ENCODE measurements around the gene NAA16. TPM values are rescaled to one million over a fixed set of nuclear protein-coding genes. Genes with fewer than 3 reads are reported as not detected.
"Not testable (repeated sequence)": the region's sequence is repeated elsewhere in the genome, so short reads cannot be mapped to it uniquely, and the experiment has no call there.

The NAA16 gene
- total RNA-seq, 1 experiment from 2014 or later, result 27.1 TPM

GRCh38 chr13:41402691-41403511 lies 91.8 kb downstream of the NAA16 start:
- Histone ChIP-seq H3K27me3 (no peaks in the 10 kb centered on the region), H3K27ac (no peak overlapping the region), H3K9me3 (replicated peaks) (no peaks in the 10 kb centered on the region), H3K4me1 (no peaks in the 10 kb centered on the region), H3K36me3 (no peaks in the 10 kb centered on the region), H3K4me3 (no peak overlapping the region; the same call in 1 of the 2 replicates)
- DNase-seq, result peak; percentile 10 to 36

GRCh38 chr13:41403983-41404382 lies 92.9 kb downstream of the NAA16 start:
- Histone ChIP-seq H3K27ac (no peak overlapping the region), H3K4me3 (no peak overlapping the region), H3K9me3 (replicated peaks) (no peaks in the 10 kb centered on the region), H3K27me3 (no peaks in the 10 kb centered on the region), H3K4me1 (no peaks in the 10 kb centered on the region), H3K36me3 (no peaks in the 10 kb centered on the region)
- no peak for DNase-seq

GRCh38 chr13:41405367-41405766 lies 94.3 kb downstream of the NAA16 start:
- Histone ChIP-seq H3K9me3 (replicated peaks) (no peaks in the 10 kb centered on the region), H3K27ac (no peak overlapping the region), H3K27me3 (no peaks in the 10 kb centered on the region), H3K36me3 (no peaks in the 10 kb centered on the region), H3K4me1 (no peaks in the 10 kb centered on the region), H3K4me3 (no peak overlapping the region)
- DNase-seq, result no peak

GRCh38 chr13:41407380-41407779 lies 96.3 kb downstream of the NAA16 start:
- no peak overlapping the region for H3K4me3 ChIP-seq
- no peak overlapping the region for H3K27ac ChIP-seq
- H3K27me3 ChIP-seq, result no peaks in the 10 kb centered on the region
- H3K9me3 ChIP-seq (replicated peaks), result no peaks in the 10 kb centered on the region
- H3K4me1 ChIP-seq, result no peaks in the 10 kb centered on the region
- no peaks in the 10 kb centered on the region for H3K36me3 ChIP-seq
- no peak for DNase-seq

GRCh38 chr13:41408121-41408520 lies 97.1 kb downstream of the NAA16 start:
- Histone ChIP-seq H3K9me3 (replicated peaks) (no peaks in the 10 kb centered on the region), H3K4me1 (no peaks in the 10 kb centered on the region), H3K36me3 (no peaks in the 10 kb centered on the region), H3K4me3 (no peak overlapping the region), H3K27me3 (no peaks in the 10 kb centered on the region), H3K27ac (no peak overlapping the region)
- no peak for DNase-seq

- DNase-seq, result no peak
- Histone ChIP-seq H3K27ac (no peak overlapping the region), H3K9me3 (replicated peaks) (no peaks in the 10 kb centered on the region)
These were observed 97.7 kb downstream of the NAA16 start for GRCh38 chr13:41408746-41409145.

GRCh38 chr13:41409611-41410010 lies 98.5 kb downstream of the NAA16 start:
- Histone ChIP-seq H3K36me3 (no peaks in the 10 kb centered on the region), H3K27ac (no peak overlapping the region), H3K27me3 (no peaks in the 10 kb centered on the region), H3K4me1 (no peaks in the 10 kb centered on the region), H3K9me3 (replicated peaks) (no peaks in the 10 kb centered on the region), H3K4me3 (no peak overlapping the region)
- no peak for DNase-seq

More at GRCh38 chr13:41408746-41409145, 97.7 kb downstream of the NAA16 start:
- no peak overlapping the region for H3K4me3 ChIP-seq
- no peaks in the 10 kb centered on the region for H3K36me3 ChIP-seq
- H3K27me3 ChIP-seq, result no peaks in the 10 kb centered on the region
- H3K4me1 ChIP-seq, result no peaks in the 10 kb centered on the region

- H3K27me3 ChIP-seq, result no peaks in the 10 kb centered on the region
- no peaks in the 10 kb centered on the region for H3K4me1 ChIP-seq
- H3K4me3 ChIP-seq, result no peak overlapping the region
- H3K9me3 ChIP-seq (replicated peaks), result no peaks in the 10 kb centered on the region
- DNase-seq, result no peak
- H3K36me3 ChIP-seq, result no peaks in the 10 kb centered on the region
- H3K27ac ChIP-seq, result no peak overlapping the region
These were observed 100.0 kb downstream of the NAA16 start for GRCh38 chr13:41411060-41411459.

- Histone ChIP-seq H3K36me3 (no peaks in the 10 kb centered on the region), H3K4me1 (no peaks in the 10 kb centered on the region), H3K4me3 (no peak overlapping the region)
These were observed 100.5 kb downstream of the NAA16 start for GRCh38 chr13:41411522-41411921.

GRCh38 chr13:41413872-41414271 lies 102.8 kb downstream of the NAA16 start:
- H3K36me3 ChIP-seq, result no peaks in the 10 kb centered on the region
- no peaks in the 10 kb centered on the region for H3K27me3 ChIP-seq
- no peaks in the 10 kb centered on the region for H3K9me3 ChIP-seq (replicated peaks)
- H3K4me3 ChIP-seq, result no peak overlapping the region
- no peak overlapping the region for H3K27ac ChIP-seq
- H3K4me1 ChIP-seq, result peaks cover 4% of the 10 kb centered on the region
- no peak for DNase-seq

More at GRCh38 chr13:41411522-41411921, 100.5 kb downstream of the NAA16 start:
- H3K9me3 ChIP-seq (replicated peaks), result no peaks in the 10 kb centered on the region
- DNase-seq, result peak; percentile 33 to 62
- H3K27me3 ChIP-seq, result no peaks in the 10 kb centered on the region
- H3K27ac ChIP-seq, result no peak overlapping the region

- H3K27me3 ChIP-seq, result no peaks in the 10 kb centered on the region
- no peaks in the 10 kb centered on the region for H3K9me3 ChIP-seq (replicated peaks)
- H3K4me1 ChIP-seq, result peaks cover 4% of the 10 kb centered on the region
- H3K27ac ChIP-seq, result no peak overlapping the region
- no peaks in the 10 kb centered on the region for H3K36me3 ChIP-seq
- DNase-seq, result no peak
- H3K4me3 ChIP-seq, result no peak overlapping the region
These were observed 105.2 kb downstream of the NAA16 start for GRCh38 chr13:41416276-41416675.

- peak in 1 of 2 experiments; percentile 33 for DNase-seq
- H3K27me3 ChIP-seq, result no peaks in the 10 kb centered on the region
- no peaks in the 10 kb centered on the region for H3K9me3 ChIP-seq (replicated peaks)
- H3K4me1 ChIP-seq, result peaks cover 4% of the 10 kb centered on the region
- no peaks in the 10 kb centered on the region for H3K36me3 ChIP-seq
- H3K27ac ChIP-seq, result no peak overlapping the region
- no peak overlapping the region for H3K4me3 ChIP-seq
These were observed 107.0 kb downstream of the NAA16 start for GRCh38 chr13:41418027-41418426.

- Histone ChIP-seq H3K36me3 (no peaks in the 10 kb centered on the region), H3K27ac (no peak overlapping the region), H3K27me3 (no peaks in the 10 kb centered on the region), H3K9me3 (replicated peaks) (no peaks in the 10 kb centered on the region), H3K4me3 (no peak overlapping the region), H3K4me1 (peaks cover 4% of the 10 kb centered on the region)
- DNase-seq, result no peak
These were observed 107.7 kb downstream of the NAA16 start for GRCh38 chr13:41418731-41419130.

- Histone ChIP-seq H3K27ac (no peak overlapping the region), H3K4me3 (no peak overlapping the region), H3K36me3 (no peaks in the 10 kb centered on the region), H3K9me3 (replicated peaks) (no peaks in the 10 kb centered on the region), H3K4me1 (peaks cover 4% of the 10 kb centered on the region), H3K27me3 (no peaks in the 10 kb centered on the region)
- DNase-seq, result no peak
These were observed 108.1 kb downstream of the NAA16 start for GRCh38 chr13:41419206-41419605.

GRCh38 chr13:41420146-41420545 lies 109.1 kb downstream of the NAA16 start:
- H3K9me3 ChIP-seq (replicated peaks), result no peaks in the 10 kb centered on the region
- no peak for DNase-seq
- no peak overlapping the region for H3K4me3 ChIP-seq
- H3K4me1 ChIP-seq, result peaks cover 4% of the 10 kb centered on the region
- H3K27me3 ChIP-seq, result no peaks in the 10 kb centered on the region
- H3K27ac ChIP-seq, result no peak overlapping the region
- H3K36me3 ChIP-seq, result no peaks in the 10 kb centered on the region

GRCh38 chr13:41421330-41421729 lies 110.3 kb downstream of the NAA16 start:
- H3K9me3 ChIP-seq (replicated peaks); H3K27ac ChIP-seq; H3K4me3 ChIP-seq; H3K4me1 ChIP-seq; DNase-seq; H3K36me3 ChIP-seq; H3K27me3 ChIP-seq: not testable (repeated sequence)

All from SJCRH30 (cell line).